ENCODE results near the gene TBC1D10A. TPM values are rescaled to one million over a fixed set of nuclear protein-coding genes. Genes with fewer than 3 reads are reported as not detected.

TBC1D10A gene
- total and polyA plus RNA-seq, 7 donors: 2.2 to 4.8 (median 3.2) TPM

DNA sequence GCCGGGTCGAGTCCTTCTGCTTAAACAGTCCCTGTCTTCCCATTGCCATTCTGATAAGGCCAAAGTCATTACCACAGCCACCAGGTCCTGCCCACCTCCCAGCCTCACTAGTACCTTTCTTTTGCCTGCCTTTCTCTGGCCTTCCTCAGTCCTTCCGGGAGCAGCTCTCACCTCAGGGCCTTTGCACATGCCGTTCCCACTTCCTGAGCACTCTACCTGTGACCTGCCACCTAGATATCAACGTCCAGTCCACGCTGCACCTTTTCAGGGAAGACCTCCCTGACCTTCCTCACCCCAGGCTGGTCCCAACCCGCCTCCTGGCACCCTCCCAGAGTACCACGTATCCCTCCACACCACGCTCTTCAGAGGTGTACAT is 52.3 kb downstream of the TBC1D10A start:
- 87 to 91% (median 87%) methylated on average over 9 of the region's 9 CpGs for WGBS, 3 donors
- H3K36me3 ChIP-seq (ENCODE audit: insufficient read depth in 1 of 2, low read depth in 1 of 2): no peaks in the 10 kb centered on the region
- H3K27ac ChIP-seq: no peak overlapping the region

DNA sequence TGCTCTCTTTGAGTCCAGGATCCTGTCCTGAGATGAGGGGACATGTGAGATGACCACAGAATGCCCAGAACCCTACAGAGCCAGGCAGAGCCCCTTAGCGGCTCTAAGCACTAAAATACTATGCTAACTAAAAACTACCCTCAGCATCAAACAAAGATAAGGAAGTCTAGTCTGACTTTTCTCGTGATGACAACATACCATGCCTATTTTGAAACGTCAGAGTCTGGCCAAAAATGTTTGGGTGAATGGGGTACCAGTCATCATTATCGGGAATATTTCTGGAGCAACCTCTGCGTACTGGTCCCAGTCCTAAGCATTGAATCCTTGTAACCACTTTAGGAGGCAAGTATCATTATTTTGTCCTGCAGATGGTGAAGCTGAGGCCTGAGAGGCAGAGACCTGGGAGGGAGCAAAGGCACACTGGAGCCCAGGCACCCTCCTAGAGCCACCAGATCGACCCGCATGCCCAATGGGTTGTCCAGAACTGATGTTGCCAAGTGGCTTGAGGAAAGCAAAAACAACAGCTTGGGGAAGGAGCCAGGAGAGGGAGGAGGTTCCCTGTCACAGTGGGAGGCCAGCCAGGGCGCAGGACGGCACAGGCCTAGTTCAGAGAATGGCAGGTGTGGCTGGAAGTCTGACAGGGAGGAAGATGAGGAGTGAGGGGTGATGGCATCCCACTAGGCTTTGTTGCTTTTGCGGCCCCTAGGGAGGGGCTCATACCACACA is 52.9 kb downstream of the TBC1D10A start:
- intact Hi-C loops (cut with DNase I): no loop called here
- ATAC-seq (no peak), DNase-seq (no peak)
- Histone ChIP-seq H3K4me3 (no peak overlapping the region), H3K9me3 (no peaks in the 10 kb centered on the region), H3K27me3 (ENCODE audit: insufficient read depth in 3 of 3, low read length in 2 of 3) (peaks cover 0 to 2% (median 0%) of the 10 kb centered on the region in 3 donors), H3K27ac (no peak overlapping the region), H3K36me3 (ENCODE audit: insufficient read depth in 1 of 2, low read depth in 1 of 2) (no peaks in the 10 kb centered on the region), H3K4me1 (peaks cover 3% of the 10 kb centered on the region)
- 47 to 64% (median 63%) methylated on average over 10 of the region's 10 CpGs for WGBS, 3 donors
- no peak for TF ChIP-seq CTCF (IDR thresholded peaks at IDR 0.05)

More for the DNA sequence above, 52.3 kb downstream of the TBC1D10A start:
- intact Hi-C loops (cut with DNase I): no loop called here
- H3K9me3 ChIP-seq: no peaks in the 10 kb centered on the region
- H3K27me3 ChIP-seq (ENCODE audit: insufficient read depth in 3 of 3, low read length in 2 of 3): peaks cover 0 to 2% (median 0%) of the 10 kb centered on the region in 3 donors
- TF ChIP-seq CTCF (IDR thresholded peaks at IDR 0.05): no peak
- DNase-seq (no peak), ATAC-seq (no peak)
- H3K4me3 ChIP-seq: no peak overlapping the region
- H3K4me1 ChIP-seq: peaks cover 3% of the 10 kb centered on the region

DNA sequence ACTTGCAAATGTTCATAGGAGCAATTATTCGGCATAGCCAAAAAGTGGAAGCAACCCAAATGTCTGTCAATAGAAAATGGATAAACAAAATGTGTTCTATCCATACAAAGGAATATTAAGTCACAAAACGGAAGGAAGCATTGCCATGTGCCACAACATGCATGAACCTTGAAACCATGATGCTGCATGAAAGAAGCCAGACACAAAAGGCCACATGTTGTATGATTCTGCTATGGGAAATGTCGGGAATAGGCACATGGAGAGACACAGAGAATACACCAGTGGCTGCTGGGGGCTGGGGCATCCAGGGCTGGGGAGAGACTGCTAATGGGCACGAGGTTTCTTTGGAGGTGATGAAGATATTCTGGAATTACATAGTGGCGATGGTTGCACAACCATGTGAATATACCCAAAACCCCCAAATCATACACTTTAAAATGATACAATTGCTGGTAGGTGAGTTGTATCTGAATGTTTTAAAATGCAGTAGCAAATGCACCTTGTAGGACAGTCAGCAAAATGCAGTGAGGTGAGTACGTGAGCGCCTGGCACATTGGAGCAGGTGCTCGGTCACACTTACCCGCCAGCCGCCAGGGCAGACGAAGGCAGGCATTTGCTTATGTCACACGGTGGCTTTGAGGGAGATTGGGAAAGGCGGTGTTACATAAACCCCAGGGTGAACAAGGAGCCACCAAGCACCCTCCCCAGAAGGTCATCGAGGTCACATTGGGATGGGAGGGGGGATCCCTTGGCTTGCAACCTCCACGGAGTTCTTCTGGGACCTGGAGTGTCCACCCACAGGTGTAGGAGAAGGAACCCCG is 53.8 kb downstream of the TBC1D10A start:
- Histone ChIP-seq H3K4me1 (peaks cover 3% of the 10 kb centered on the region), H3K9me3 (no peaks in the 10 kb centered on the region), H3K4me3 (no peak overlapping the region), H3K27ac (no peak overlapping the region), H3K36me3 (ENCODE audit: insufficient read depth in 1 of 2, low read depth in 1 of 2) (no peaks in the 10 kb centered on the region), H3K27me3 (ENCODE audit: insufficient read depth in 3 of 3, low read length in 2 of 3) (no peaks in the 10 kb centered on the region)
- TF ChIP-seq CTCF (IDR thresholded peaks at IDR 0.05): no peak
- ATAC-seq (no peak), DNase-seq (no peak)
- intact Hi-C loops (cut with DNase I): no loop called here
- WGBS, 3 donors: 77 to 81% (median 80%) methylated on average over 16 of the region's 16 CpGs

- H3K36me3 ChIP-seq (ENCODE audit: insufficient read depth in 1 of 2, low read depth in 1 of 2): no peaks in the 10 kb centered on the region
- H3K4me3 ChIP-seq: no peak overlapping the region
- intact Hi-C loops (cut with DNase I): no loop called here
- peak in 3 of 4 donors; percentile 20 to 54 (median 32) for ATAC-seq
- no peaks in the 10 kb centered on the region for H3K4me1 ChIP-seq
- peak; percentile 66 to 82 for DNase-seq
- H3K27me3 ChIP-seq (ENCODE audit: insufficient read depth in 3 of 3, low read length in 2 of 3): no peaks in the 10 kb centered on the region
- no peaks in the 10 kb centered on the region for H3K9me3 ChIP-seq
- WGBS, 3 donors: 75 to 80% (median 77%) methylated on average over 16 of the region's 16 CpGs
- TF ChIP-seq CTCF (IDR thresholded peaks at IDR 0.05): no peak
- H3K27ac ChIP-seq: no peak overlapping the region
These were observed 55.9 kb downstream of the TBC1D10A start for GRCh38 chr22:30270832-30271231.
